HG02884 (cell line): Measurements from ENCODE around the gene UTP20.

Experiments
- ATAC-seq: cut with Tn5 transposase; IDR thresholded peaks from one replicate; pipeline ENCODE4 v1.9.1; 2021; ENCODE audit warnings: mild to moderate bottlenecking, moderate library complexity; ENCODE audit not compliant: unreplicated experiment

The UTP20 gene

GRCh38 chr12:101424620-101425019, 144.7 kb downstream of the UTP20 start:
- no peak for ATAC-seq

GRCh38 chr12:101430456-101430855, 150.6 kb downstream of the UTP20 start:
- no peak for ATAC-seq

DNA sequence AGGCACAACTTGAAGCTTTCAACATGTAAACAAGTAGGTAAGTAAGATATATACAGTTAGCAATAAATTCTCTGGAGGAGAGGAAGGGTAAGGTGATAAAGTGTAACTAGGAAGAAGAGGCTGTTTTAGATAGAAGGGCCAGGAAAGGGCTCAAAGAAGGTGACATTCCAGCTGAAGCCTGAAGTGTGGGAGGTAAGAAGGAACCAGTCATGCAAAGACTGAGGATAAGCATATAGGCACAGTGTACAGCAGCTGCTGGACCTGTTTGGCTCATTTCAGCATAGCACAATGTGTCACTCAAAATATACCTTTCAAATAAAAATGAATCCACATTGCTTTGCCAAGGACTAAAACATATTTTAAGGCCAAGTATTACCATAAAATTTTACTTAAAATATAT, 156.2 kb downstream of the UTP20 start:
- no peak for ATAC-seq
